K562 treated with DMSO at 1 percent for 24 hours (cell line): ENCODE data around the gene CALHM2. TPM values are rescaled to one million over a fixed set of nuclear protein-coding genes. Genes with fewer than 3 reads are reported as not detected.

Source experiments
- total RNA-seq: library from RNA; unstranded; fragments of 300-600 nt; gene quantifications from 2 replicates; pipeline ENCODE4 v1.2.3, GENCODE V29; 2022; ENCODE audit warnings: low read depth; ENCODE audit not compliant: insufficient read depth

CALHM2 gene, protein sequence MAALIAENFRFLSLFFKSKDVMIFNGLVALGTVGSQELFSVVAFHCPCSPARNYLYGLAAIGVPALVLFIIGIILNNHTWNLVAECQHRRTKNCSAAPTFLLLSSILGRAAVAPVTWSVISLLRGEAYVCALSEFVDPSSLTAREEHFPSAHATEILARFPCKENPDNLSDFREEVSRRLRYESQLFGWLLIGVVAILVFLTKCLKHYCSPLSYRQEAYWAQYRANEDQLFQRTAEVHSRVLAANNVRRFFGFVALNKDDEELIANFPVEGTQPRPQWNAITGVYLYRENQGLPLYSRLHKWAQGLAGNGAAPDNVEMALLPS
- total RNA-seq: 0.95 and 1.5 TPM in 2 replicates

GRCh38 chr10:103451831-103452505 lies at the start of gene CALHM2:
TSS of gene CALHM2 (minus strand) at chr10:103452370. CDS start at chr10:103449941, 2,429 bp downstream.

GRCh38 chr10:103493362-103493915 lies 41.3 kb upstream of the CALHM2 start, which contains the start of gene NEURL1:
TSS of gene NEURL1 (plus strand) at chr10:103493705. CDS start at chr10:103494388, 683 bp downstream.

DNA sequence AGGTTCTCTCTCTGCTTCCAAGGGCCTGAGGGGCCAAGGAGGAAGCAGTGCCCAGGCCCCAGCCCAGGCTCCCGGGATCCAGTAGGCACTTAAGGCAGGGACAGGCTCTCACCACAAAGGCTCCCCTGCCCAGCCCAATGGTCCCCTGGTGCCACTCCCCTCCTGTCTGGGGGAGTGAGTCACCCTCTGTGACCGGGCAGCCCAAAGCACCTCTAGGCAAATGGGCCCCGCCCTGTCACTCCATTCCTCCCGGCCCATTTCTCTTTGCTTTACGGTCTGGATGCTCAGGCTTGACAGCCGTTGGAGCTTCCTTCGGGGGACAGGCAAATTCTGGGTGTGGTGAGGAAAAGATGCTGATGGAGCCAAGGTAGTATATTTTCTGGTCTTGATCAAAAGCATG lies 27.0 kb upstream of the CALHM2 start, which contains the start of gene CALHM3:
Gene CALHM3, minus strand, starts transcription at position 106 of the 400 bp plus-strand sequence. CDS start 208 bp downstream, outside the sequence.

GRCh38 chr10:103458720-103459119 lies 6.5 kb upstream of the CALHM2 start, which contains the start of gene CALHM1:
TSS of gene CALHM1 (minus strand) at chr10:103458900. CDS start at chr10:103458751, 149 bp downstream.

Other genes starting within 250 kb of the CALHM2 start
- not detected in 2 replicates for gene RPEL1, start 206.5 kb downstream of the CALHM2 start, total RNA-seq
- 0.13 TPM in 1 of 2 replicates, not detected in the other for gene INA, start 175.2 kb downstream of the CALHM2 start, total RNA-seq
- 8.8 and 11.7 TPM in 2 replicates for gene PCGF6, start 101.2 kb downstream of the CALHM2 start, total RNA-seq
- gene TAF5, start 84.4 kb downstream of the CALHM2 start, total RNA-seq: 8.9 and 9.2 TPM in 2 replicates
- gene ATP5MK, start 55.9 kb downstream of the CALHM2 start, total RNA-seq: 361 and 401 TPM in 2 replicates
- 19.1 and 22.1 TPM in 2 replicates for gene PDCD11, start 55.7 kb downstream of the CALHM2 start, total RNA-seq
- gene CALHM1, start 6.5 kb upstream of the CALHM2 start, total RNA-seq: not detected in 2 replicates
- gene CALHM3, start 26.9 kb upstream of the CALHM2 start, total RNA-seq: not detected in 2 replicates
- gene NEURL1, start 41.3 kb upstream of the CALHM2 start, total RNA-seq: 0.22 and 0.68 TPM in 2 replicates